Chondrocyte (in vitro differentiated cells): ENCODE data around the gene ADSS1. TPM values are rescaled to one million over a fixed set of nuclear protein-coding genes. Genes with fewer than 3 reads are reported as not detected.

Source experiments
- DNase-seq: peaks from one replicate; pipeline ENCODE4 v3.0.0; 2021; ENCODE audit warnings: mixed read lengths, low spot score
- H3K27ac Mint-ChIP-seq: one replicate; pipeline ENCODE4 v1.8.0; 2021; ENCODE audit warnings: mild to moderate bottlenecking, moderate library complexity, mixed read lengths; ENCODE audit not compliant: unreplicated experiment
- H3K27me3 Mint-ChIP-seq: 2 replicates; pipeline ENCODE4 v1.8.0; 2021; ENCODE audit warnings: low read depth, mixed read lengths
- H3K36me3 Mint-ChIP-seq: 2 replicates; pipeline ENCODE4 v1.8.0; 2021; ENCODE audit warnings: low read depth, mixed read lengths
- H3K4me1 Mint-ChIP-seq: 2 replicates; pipeline ENCODE4 v1.8.0; 2021; ENCODE audit warnings: low read depth, mild to moderate bottlenecking, mixed read lengths
- H3K4me3 Mint-ChIP-seq: one replicate; pipeline ENCODE4 v1.8.0; 2021; ENCODE audit warnings: mild to moderate bottlenecking, moderate library complexity, mixed read lengths; ENCODE audit not compliant: unreplicated experiment
- H3K9me3 Mint-ChIP-seq: 2 replicates; pipeline ENCODE4 v1.8.0; 2021; ENCODE audit warnings: low read depth, mixed read lengths
- total RNA-seq: library from RNA; stranded (reverse); gene quantifications from 3 replicates; pipeline ENCODE4 v1.2.1, GENCODE V29; 2021
- TF ChIP-seq, protein P1 (sequence below): fragments of 200-600 bp; sonication (generic); IDR thresholded peaks from 2 replicates; pipeline ENCODE4 v1.5.0; 2021; ENCODE audit warnings: antibody characterized with exemption, mild to moderate bottlenecking, moderate library complexity

Gene ADSS1
- total RNA-seq, 1 donor from 2014 or later = 7.1 TPM

DNA sequence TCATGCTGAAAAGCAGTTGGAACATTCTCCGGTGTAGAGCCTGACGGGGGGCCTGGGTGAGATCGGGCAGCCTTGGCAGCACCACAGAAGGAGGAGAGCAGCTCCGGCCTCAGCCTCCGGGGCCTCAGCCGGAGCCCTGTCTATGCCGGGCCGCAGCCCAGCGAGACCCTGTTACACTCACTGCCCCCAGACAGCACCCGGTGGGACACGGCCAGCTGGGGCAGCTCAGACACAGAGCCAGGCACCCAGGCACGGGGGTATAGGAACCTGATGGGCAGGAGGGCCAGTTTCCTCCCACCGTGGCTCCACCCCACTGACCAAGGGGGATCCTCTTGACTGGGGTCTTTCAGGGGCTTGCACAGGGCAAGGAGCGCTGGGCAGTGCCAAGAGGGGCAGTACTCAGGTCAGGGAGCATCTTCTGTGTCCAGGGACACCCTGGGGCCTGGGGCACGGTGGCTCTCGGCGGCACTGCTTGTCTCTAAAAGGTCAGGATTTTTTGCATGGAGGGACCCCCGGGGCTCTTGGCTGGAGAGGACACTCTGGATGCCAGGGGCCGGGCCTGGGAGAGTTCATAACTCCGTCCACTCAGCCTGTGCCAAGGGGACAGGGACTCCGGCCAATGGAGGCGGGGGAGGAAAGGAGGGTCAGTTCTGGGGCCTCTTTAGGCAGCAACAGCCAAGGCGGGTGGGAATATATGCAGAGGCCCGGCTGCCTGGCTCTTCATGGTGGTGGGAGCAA lies 25.2 kb upstream of the ADSS1 start:
- H3K27ac Mint-ChIP-seq = peak overlapping the region; percentile 67
- H3K4me3 Mint-ChIP-seq = no peak overlapping the region
- TF ChIP-seq, protein P1, sequence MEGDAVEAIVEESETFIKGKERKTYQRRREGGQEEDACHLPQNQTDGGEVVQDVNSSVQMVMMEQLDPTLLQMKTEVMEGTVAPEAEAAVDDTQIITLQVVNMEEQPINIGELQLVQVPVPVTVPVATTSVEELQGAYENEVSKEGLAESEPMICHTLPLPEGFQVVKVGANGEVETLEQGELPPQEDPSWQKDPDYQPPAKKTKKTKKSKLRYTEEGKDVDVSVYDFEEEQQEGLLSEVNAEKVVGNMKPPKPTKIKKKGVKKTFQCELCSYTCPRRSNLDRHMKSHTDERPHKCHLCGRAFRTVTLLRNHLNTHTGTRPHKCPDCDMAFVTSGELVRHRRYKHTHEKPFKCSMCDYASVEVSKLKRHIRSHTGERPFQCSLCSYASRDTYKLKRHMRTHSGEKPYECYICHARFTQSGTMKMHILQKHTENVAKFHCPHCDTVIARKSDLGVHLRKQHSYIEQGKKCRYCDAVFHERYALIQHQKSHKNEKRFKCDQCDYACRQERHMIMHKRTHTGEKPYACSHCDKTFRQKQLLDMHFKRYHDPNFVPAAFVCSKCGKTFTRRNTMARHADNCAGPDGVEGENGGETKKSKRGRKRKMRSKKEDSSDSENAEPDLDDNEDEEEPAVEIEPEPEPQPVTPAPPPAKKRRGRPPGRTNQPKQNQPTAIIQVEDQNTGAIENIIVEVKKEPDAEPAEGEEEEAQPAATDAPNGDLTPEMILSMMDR = no peak
- H3K4me1 Mint-ChIP-seq = peaks cover 45% of the 10 kb centered on the region
- H3K9me3 Mint-ChIP-seq = no peaks in the 10 kb centered on the region
- DNase-seq = no peak
- H3K36me3 Mint-ChIP-seq = peaks cover 6% of the 10 kb centered on the region
- no peaks in the 10 kb centered on the region for H3K27me3 Mint-ChIP-seq

DNA sequence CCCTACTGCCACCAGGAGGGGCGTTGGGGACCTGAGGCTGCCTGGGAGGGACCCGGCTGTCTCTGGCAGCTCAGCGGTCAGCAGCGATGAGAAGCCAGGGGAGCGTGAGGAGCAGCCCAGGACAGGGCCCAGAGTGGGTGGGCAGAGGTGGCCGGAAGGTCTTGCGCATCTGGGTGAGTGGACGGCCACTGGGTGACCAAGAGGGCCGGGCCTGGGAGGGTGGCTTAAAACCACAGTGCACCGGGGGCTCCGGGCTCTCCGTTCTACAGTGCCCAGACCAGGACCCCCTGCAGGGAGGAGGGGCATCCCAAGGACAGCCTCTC lies 24.6 kb upstream of the ADSS1 start:
- H3K27ac Mint-ChIP-seq = no peak overlapping the region
- no peak overlapping the region for H3K4me3 Mint-ChIP-seq
- no peak for DNase-seq
- H3K36me3 Mint-ChIP-seq = peaks cover 11% of the 10 kb centered on the region
- peaks cover 42% of the 10 kb centered on the region for H3K4me1 Mint-ChIP-seq
- H3K27me3 Mint-ChIP-seq = no peaks in the 10 kb centered on the region
- H3K9me3 Mint-ChIP-seq = no peaks in the 10 kb centered on the region
- TF ChIP-seq, protein P1 = no peak

DNA sequence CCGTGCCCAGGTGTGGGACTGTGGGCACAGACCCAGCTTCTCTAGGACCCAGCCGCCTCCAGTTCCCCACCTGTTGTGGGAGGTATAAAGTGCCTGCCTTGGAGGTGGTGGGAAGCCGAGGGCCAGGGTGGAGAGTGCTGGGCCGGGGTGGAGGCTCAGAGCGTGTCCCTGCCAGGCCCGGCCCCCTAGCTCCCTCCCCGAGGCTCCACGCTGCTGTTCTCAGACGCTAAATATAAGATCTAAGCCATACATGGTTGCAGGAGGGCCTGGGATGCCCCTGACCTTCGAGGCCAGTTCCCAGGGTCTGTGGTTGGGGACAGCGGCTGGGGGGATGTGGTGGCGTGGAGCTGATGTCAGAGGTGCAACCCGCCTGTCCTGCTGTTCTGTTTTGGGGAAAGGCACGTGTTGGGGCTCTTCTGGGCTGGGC lies 23.8 kb upstream of the ADSS1 start:
- H3K9me3 Mint-ChIP-seq = no peaks in the 10 kb centered on the region
- no peak overlapping the region for H3K4me3 Mint-ChIP-seq
- TF ChIP-seq, protein P1 = no peak
- H3K4me1 Mint-ChIP-seq = peaks cover 33% of the 10 kb centered on the region
- no peak for DNase-seq
- H3K27me3 Mint-ChIP-seq = no peaks in the 10 kb centered on the region
- peaks cover 12% of the 10 kb centered on the region for H3K36me3 Mint-ChIP-seq
- no peak overlapping the region for H3K27ac Mint-ChIP-seq

GRCh38 chr14:104700747-104701217 lies 23.2 kb upstream of the ADSS1 start:
- Mint-ChIP-seq H3K9me3 (no peaks in the 10 kb centered on the region), H3K27me3 (no peaks in the 10 kb centered on the region), H3K27ac (no peak overlapping the region), H3K36me3 (peaks cover 13% of the 10 kb centered on the region), H3K4me3 (no peak overlapping the region), H3K4me1 (peaks cover 28% of the 10 kb centered on the region)
- DNase-seq = no peak
- TF ChIP-seq, protein P1 = no peak

- Mint-ChIP-seq H3K36me3 (peaks cover 9% of the 10 kb centered on the region), H3K4me1 (peaks cover 22% of the 10 kb centered on the region), H3K9me3 (no peaks in the 10 kb centered on the region), H3K27ac (no peak overlapping the region), H3K27me3 (no peaks in the 10 kb centered on the region), H3K4me3 (no peak overlapping the region)
- TF ChIP-seq, protein P1 = no peak
- DNase-seq = no peak
Observed at GRCh38 chr14:104701383-104702076, 22.5 kb upstream of the ADSS1 start.
